A673 (cell line): ENCODE measurements around the gene REXO4. TPM values are rescaled to one million over a fixed set of nuclear protein-coding genes. Genes with fewer than 3 reads are reported as not detected.

ENCODE experiments used
- Bru-seq: library from RNA; stranded (reverse); fragments of 400-500 nt; gene quantifications from one replicate; lab custom pipeline; 2021; lab: Mats Ljungman, UMichigan
- BruChase-seq, 2 experiments: library from RNA; stranded (reverse); fragments of 400-500 nt; gene quantifications; one replicate each; lab custom pipeline; 2021; lab: Mats Ljungman, UMichigan
- BruUV-seq: library from RNA; stranded (reverse); fragments of 400-500 nt; replicated peaks from 2 replicates; lab custom pipeline; 2021; lab: Mats Ljungman, UMichigan
- CTCF ChIA-PET: fragments of 300-600 bp; sonication (Branson Sonifier 250); formaldehyde crosslinking; loops from one replicate; lab custom pipeline; 2022; ENCODE audit warnings: antibody characterized with exemption; lab: Charles Lee
- POLR2A ChIA-PET: fragments of 300-600 bp; sonication (Branson Sonifier 250); formaldehyde crosslinking; loops from one replicate; lab custom pipeline; 2022; ENCODE audit warnings: antibody characterized with exemption; ENCODE audit not compliant: low non-redundant PET; lab: Charles Lee
- DNase-seq: peaks from one replicate; pipeline ENCODE4 v3.0.0-alpha.2; 2015; ENCODE audit warnings: low spot score
- H3K27ac ChIP-seq: fragments of 200-600 bp; sonication (generic); 2 replicates; pipeline ENCODE4 v1.5.1; 2016; ENCODE audit warnings: mixed run types, low read depth, mild to moderate bottlenecking, mixed read lengths, antibody characterized with exemption, low read length; ENCODE audit not compliant: poor library complexity, severe bottlenecking
- H3K27me3 ChIP-seq: fragments of 200-600 bp; sonication (generic); replicated peaks from 2 replicates; pipeline ENCODE4 v1.6.1; 2017; ENCODE audit warnings: mixed run types, low read depth, mild to moderate bottlenecking, mixed read lengths, antibody characterized with exemption, low read length; ENCODE audit not compliant: insufficient read depth, poor library complexity
- H3K36me3 ChIP-seq: fragments of 200-600 bp; sonication (generic); 2 replicates; pipeline ENCODE4 v1.6.1; 2016; ENCODE audit warnings: mixed run types, mild to moderate bottlenecking, mixed read lengths, antibody characterized with exemption, low read length; ENCODE audit not compliant: insufficient read depth, poor library complexity, severe bottlenecking
- H3K4me1 ChIP-seq: fragments of 200-600 bp; sonication (generic); 2 replicates; pipeline ENCODE4 v1.6.1; 2017; ENCODE audit warnings: mixed run types, mild to moderate bottlenecking, mixed read lengths, antibody characterized with exemption, low read length; ENCODE audit not compliant: insufficient read depth, poor library complexity, severe bottlenecking
- H3K4me3 ChIP-seq: fragments of 200-600 bp; sonication (generic); 2 replicates; pipeline ENCODE4 v1.5.1; 2016; ENCODE audit warnings: low read depth, mixed run types, mild to moderate bottlenecking, mixed read lengths, low read length; ENCODE audit not compliant: poor library complexity, severe bottlenecking
- H3K9me3 ChIP-seq: fragments of 200-600 bp; sonication (generic); 2 replicates; pipeline ENCODE4 v1.6.1; 2016; ENCODE audit warnings: mixed run types, low read depth, mild to moderate bottlenecking, mixed read lengths, antibody characterized with exemption, low read length; ENCODE audit not compliant: poor library complexity, severe bottlenecking
- EZH2 ChIP-seq: fragments of 200-600 bp; sonication (generic); IDR thresholded peaks from 2 replicates; pipeline ENCODE4 v1.6.1; 2017; ENCODE audit warnings: borderline replicate concordance, low read depth, mild to moderate bottlenecking, mixed read lengths, antibody characterized with exemption, low read length; ENCODE audit not compliant: poor library complexity, severe bottlenecking
- intact Hi-C: fragments of 100-400 bp; cut with micrococcal nuclease; formaldehyde crosslinking; loops from one replicate; pipeline ENCODE4 v1.10.0; 2022; ENCODE audit not compliant: unreplicated experiment
- long read RNA-seq: library from polyadenylated mRNA; stranded (forward); transcript quantifications from one replicate; pipeline ENCODE4 v2.0.0, GENCODE V29; 2022
- total RNA-seq: library from RNA; stranded (reverse); gene quantifications from 2 replicates; pipeline ENCODE4 v1.2.3, GENCODE V29; 2021
- TF ChIP-seq, protein P1 (sequence below): fragments of 300-800, 200-600 bp; sonication (generic); conservative IDR thresholded peaks from 2 replicates; pipeline ENCODE4 v1.5.1; 2017; ENCODE audit warnings: low read depth, mild to moderate bottlenecking, antibody characterized with exemption, low read length, moderate library complexity, mixed read lengths

Gene REXO4, protein sequence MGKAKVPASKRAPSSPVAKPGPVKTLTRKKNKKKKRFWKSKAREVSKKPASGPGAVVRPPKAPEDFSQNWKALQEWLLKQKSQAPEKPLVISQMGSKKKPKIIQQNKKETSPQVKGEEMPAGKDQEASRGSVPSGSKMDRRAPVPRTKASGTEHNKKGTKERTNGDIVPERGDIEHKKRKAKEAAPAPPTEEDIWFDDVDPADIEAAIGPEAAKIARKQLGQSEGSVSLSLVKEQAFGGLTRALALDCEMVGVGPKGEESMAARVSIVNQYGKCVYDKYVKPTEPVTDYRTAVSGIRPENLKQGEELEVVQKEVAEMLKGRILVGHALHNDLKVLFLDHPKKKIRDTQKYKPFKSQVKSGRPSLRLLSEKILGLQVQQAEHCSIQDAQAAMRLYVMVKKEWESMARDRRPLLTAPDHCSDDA
- total RNA-seq = 32.0 and 35.9 TPM in 2 replicates
- percentile 76 among the genes with signal in this experiment for Bru-seq, nascent RNA
- BruChase-seq, experiment 1, labeled RNA remaining after a 2-hour chase = percentile 74 among the genes with signal in this experiment
- BruChase-seq, experiment 2, labeled RNA remaining after a 6-hour chase = percentile 82 among the genes with signal in this experiment
- long read RNA-seq, transcript REXO4-202 (8 exons, 2,360 nt) = major isoform, 80 of 89 reads
- long read RNA-seq, partial matches to known transcripts = 5 of 89 reads
- long read RNA-seq, other reads (novel, unspliced or antisense) = 3 of 89 reads

DNA sequence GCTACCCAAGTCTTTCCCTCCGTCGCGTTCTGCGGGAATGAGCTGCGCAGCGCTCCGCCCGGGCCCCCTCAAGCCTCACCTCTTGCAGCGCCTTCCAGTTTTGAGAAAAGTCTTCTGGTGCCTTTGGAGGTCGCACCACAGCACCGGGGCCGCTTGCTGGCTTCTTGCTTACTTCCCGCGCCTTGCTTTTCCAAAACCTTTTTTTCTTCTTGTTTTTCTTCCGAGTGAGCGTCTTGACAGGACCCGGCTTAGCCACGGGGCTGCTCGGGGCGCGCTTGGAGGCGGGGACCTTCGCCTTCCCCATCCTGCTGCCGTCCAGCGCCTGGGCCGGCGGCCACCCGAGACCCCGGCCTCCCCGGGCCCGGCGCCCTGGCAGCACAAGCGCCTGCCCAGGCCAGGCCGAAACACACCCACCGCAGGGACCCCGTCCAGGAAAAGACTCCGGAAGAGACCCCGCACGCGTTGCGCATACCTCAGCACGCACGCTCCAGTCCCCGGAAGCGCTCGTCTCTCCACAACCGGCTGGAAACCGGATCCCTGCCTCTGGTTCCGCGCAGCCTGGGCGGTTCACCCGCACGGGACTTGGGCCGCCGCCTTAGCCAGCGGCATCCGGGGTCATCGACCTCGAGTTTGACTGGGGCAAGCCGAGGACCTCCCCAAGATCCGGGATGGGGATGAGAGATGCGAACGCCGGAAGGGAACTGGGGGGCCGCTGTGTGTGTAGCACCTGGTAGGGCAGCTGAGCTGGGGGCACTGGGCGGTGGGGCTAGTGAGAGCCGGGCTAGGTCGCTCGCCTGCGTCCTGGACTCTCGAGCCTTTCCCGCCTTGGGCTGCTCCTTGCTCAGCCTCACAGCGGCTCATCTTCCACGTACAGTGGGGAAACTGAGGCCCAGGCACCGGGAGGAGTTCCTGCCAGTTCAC is at the start of gene REXO4:
REXO4 (minus strand) TSS at position 470 of the 921 bp plus-strand sequence; CDS start at position 304, 166 bp downstream.
- POLR2A ChIA-PET = no interaction called here

GRCh38 chr9:133467101-133467500 is 49.3 kb upstream of the REXO4 start:
- intact Hi-C loops = no loop called here
- TF ChIP-seq, protein P1, sequence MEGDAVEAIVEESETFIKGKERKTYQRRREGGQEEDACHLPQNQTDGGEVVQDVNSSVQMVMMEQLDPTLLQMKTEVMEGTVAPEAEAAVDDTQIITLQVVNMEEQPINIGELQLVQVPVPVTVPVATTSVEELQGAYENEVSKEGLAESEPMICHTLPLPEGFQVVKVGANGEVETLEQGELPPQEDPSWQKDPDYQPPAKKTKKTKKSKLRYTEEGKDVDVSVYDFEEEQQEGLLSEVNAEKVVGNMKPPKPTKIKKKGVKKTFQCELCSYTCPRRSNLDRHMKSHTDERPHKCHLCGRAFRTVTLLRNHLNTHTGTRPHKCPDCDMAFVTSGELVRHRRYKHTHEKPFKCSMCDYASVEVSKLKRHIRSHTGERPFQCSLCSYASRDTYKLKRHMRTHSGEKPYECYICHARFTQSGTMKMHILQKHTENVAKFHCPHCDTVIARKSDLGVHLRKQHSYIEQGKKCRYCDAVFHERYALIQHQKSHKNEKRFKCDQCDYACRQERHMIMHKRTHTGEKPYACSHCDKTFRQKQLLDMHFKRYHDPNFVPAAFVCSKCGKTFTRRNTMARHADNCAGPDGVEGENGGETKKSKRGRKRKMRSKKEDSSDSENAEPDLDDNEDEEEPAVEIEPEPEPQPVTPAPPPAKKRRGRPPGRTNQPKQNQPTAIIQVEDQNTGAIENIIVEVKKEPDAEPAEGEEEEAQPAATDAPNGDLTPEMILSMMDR = no peak
- TF ChIP-seq EZH2 = no peak
- DNase-seq = no peak
- Histone ChIP-seq H3K9me3 (no peaks in the 10 kb centered on the region), H3K27ac (no peak overlapping the region), H3K4me1 (no peaks in the 10 kb centered on the region), H3K36me3 (no peaks in the 10 kb centered on the region), H3K4me3 (no peak overlapping the region), H3K27me3 (no peaks in the 10 kb centered on the region)
- CTCF ChIA-PET = no interaction called here
- POLR2A ChIA-PET = no interaction called here
- no TSS peak for BruUV-seq

More for the DNA sequence above, at the start of gene REXO4:
- peaks cover 7% of the 10 kb centered on the region for H3K4me1 ChIP-seq
- H3K36me3 ChIP-seq = peaks cover 1% of the 10 kb centered on the region
- TF ChIP-seq, protein P1 = no peak
- TF ChIP-seq EZH2 = no peak
- no peaks in the 10 kb centered on the region for H3K9me3 ChIP-seq
- peak; percentile 92 for DNase-seq
- no peaks in the 10 kb centered on the region for H3K27me3 ChIP-seq
- H3K4me3 ChIP-seq = peak within 1 kb of the TSS; percentile 98
- CTCF ChIA-PET = no interaction called here
- TSS peak; percentile 83 for BruUV-seq
- intact Hi-C loops = no loop called here
- H3K27ac ChIP-seq = peak within 1 kb of the TSS; percentile 92

DNA sequence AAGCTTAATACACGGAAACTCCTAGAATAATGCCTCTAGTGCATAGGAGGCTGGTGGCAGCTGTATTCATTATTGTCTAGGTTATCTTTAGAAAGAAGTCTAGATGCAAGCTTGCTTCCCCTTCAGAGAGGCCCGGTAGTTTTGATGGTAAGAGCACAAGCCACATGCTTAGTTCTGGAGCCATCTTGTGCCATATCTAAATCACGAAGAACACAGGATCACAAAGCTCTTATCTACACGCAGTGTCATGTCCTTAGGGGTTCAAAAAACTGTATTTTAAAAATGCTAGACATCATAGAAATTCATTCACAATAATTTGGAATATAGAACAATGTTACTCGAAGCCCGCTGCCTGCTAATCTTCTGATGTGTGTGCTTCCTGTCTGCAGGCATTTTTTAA is 48.2 kb upstream of the REXO4 start:
- ChIA-PET POLR2A (no interaction called here), CTCF (no interaction called here)
- no peak overlapping the region for H3K4me3 ChIP-seq
- no peaks in the 10 kb centered on the region for H3K4me1 ChIP-seq
- H3K27me3 ChIP-seq = no peaks in the 10 kb centered on the region
- no peak for DNase-seq
- intact Hi-C loops = no loop called here
- no peaks in the 10 kb centered on the region for H3K36me3 ChIP-seq
- no peak overlapping the region for H3K27ac ChIP-seq
- BruUV-seq = no TSS peak
- H3K9me3 ChIP-seq = no peaks in the 10 kb centered on the region
- no peak for TF ChIP-seq EZH2
- TF ChIP-seq, protein P1 = no peak
